WTC11 (cell line): Measurements from ENCODE around the gene OGT. TPM values are rescaled to one million over a fixed set of nuclear protein-coding genes. Genes with fewer than 3 reads are reported as not detected.
"Not testable (repeated sequence)": the region's sequence is repeated elsewhere in the genome, so short reads cannot be mapped to it uniquely, and the experiment has no call there.

ENCODE experiments used
- ATAC-seq: fragments of 200-7000 bp; cut with Tn5 transposase; 2 replicates; pipeline ENCODE4 v1.10.0; 2021; ENCODE audit warnings: mild to moderate bottlenecking, moderate library complexity
- CTCF ChIA-PET: fragments of 300-600 bp; sonication (Branson Sonifier 250); formaldehyde crosslinking; loops from one replicate; lab custom pipeline; 2021; ENCODE audit warnings: antibody characterized with exemption; lab: Charles Lee
- POLR2A ChIA-PET: fragments of 350-600 bp; sonication (Branson Sonifier 250); formaldehyde crosslinking; loops from one replicate; lab custom pipeline; 2021; ENCODE audit warnings: antibody characterized with exemption; lab: Charles Lee
- DNase-seq: peaks from one replicate; pipeline ENCODE4 v3.0.0; 2021; ENCODE audit warnings: low spot score
- H3K27ac Mint-ChIP-seq: 2 replicates; pipeline ENCODE4 v1.8.0; 2021; ENCODE audit warnings: mixed read lengths
- H3K27me3 Mint-ChIP-seq: 2 replicates; pipeline ENCODE4 v1.8.0; 2021; ENCODE audit warnings: low read depth, mild to moderate bottlenecking, moderate library complexity, mixed read lengths
- H3K36me3 Mint-ChIP-seq: 2 replicates; pipeline ENCODE4 v1.8.0; 2021; ENCODE audit warnings: mixed read lengths
- H3K4me1 Mint-ChIP-seq: 2 replicates; pipeline ENCODE4 v1.8.0; 2022; ENCODE audit warnings: mixed read lengths
- H3K4me3 Mint-ChIP-seq: 2 replicates; pipeline ENCODE4 v1.8.0; 2021; ENCODE audit warnings: mild to moderate bottlenecking, moderate library complexity, mixed read lengths
- H3K9me3 Mint-ChIP-seq: 2 replicates; pipeline ENCODE4 v1.8.0; 2021; ENCODE audit warnings: mixed read lengths
- AFF4 ChIP-seq: sonication (generic); formaldehyde crosslinking; IDR thresholded peaks from 2 replicates; pipeline ENCODE4 v1.8.1; 2023; ENCODE audit warnings: mild to moderate bottlenecking, missing genetic modification reagents, borderline replicate concordance
- ATF1 ChIP-seq: sonication (generic); formaldehyde crosslinking; IDR thresholded peaks from 2 replicates; pipeline ENCODE4 v1.8.1; 2023; ENCODE audit warnings: mild to moderate bottlenecking, moderate library complexity, missing genetic modification reagents
- ATF2 ChIP-seq: sonication (generic); formaldehyde crosslinking; IDR thresholded peaks from 2 replicates; pipeline ENCODE4 v1.8.1; 2022; ENCODE audit warnings: low read depth, missing genetic modification reagents, borderline replicate concordance
- ETV6 ChIP-seq: sonication (generic); formaldehyde crosslinking; IDR thresholded peaks from 2 replicates; pipeline ENCODE4 v1.8.1; 2022; ENCODE audit warnings: mild to moderate bottlenecking, missing genetic modification reagents
- JAZF1 ChIP-seq: fragments of 250-450 bp; sonication (Bioruptor Pico); IDR thresholded peaks from 2 replicates; pipeline ENCODE4 v1.9.0; 2021; ENCODE audit warnings: moderate library complexity, mild to moderate bottlenecking, inconsistent platforms
- NFE2L1 ChIP-seq: sonication (generic); formaldehyde crosslinking; IDR thresholded peaks from 2 replicates; pipeline ENCODE4 v1.8.1; 2023; ENCODE audit warnings: missing genetic modification reagents
- NFYB ChIP-seq: sonication (generic); formaldehyde crosslinking; conservative IDR thresholded peaks from 2 replicates; pipeline ENCODE4 v1.8.0; 2022; ENCODE audit warnings: low read depth, missing genetic modification reagents
- RELA ChIP-seq: sonication (generic); formaldehyde crosslinking; IDR thresholded peaks from 2 replicates; pipeline ENCODE4 v1.8.1; 2022; ENCODE audit warnings: missing genetic modification reagents, mild to moderate bottlenecking, borderline replicate concordance
- STAT6 ChIP-seq: sonication (generic); formaldehyde crosslinking; conservative IDR thresholded peaks from 2 replicates; pipeline ENCODE4 v1.8.1; 2023; ENCODE audit warnings: mild to moderate bottlenecking, low read depth, missing genetic modification reagents, moderate library complexity
- ZNF281 ChIP-seq: sonication (generic); formaldehyde crosslinking; IDR thresholded peaks from 2 replicates; pipeline ENCODE4 v1.8.0; 2023; ENCODE audit warnings: mild to moderate bottlenecking, missing genetic modification reagents
- ZNF423 ChIP-seq: fragments of 250-450 bp; sonication (Bioruptor Pico); IDR thresholded peaks from 2 replicates; pipeline ENCODE4 v2.1.2; 2022; ENCODE audit warnings: mild to moderate bottlenecking, moderate library complexity
- ZNF512 ChIP-seq: sonication (generic); formaldehyde crosslinking; IDR thresholded peaks from 2 replicates; pipeline ENCODE4 v1.8.1; 2022; ENCODE audit warnings: missing genetic modification reagents, borderline replicate concordance
- ZNF671 ChIP-seq: fragments of 250-450 bp; sonication (Bioruptor Pico); IDR thresholded peaks from 2 replicates; pipeline ENCODE4 v1.8.0; 2021; ENCODE audit warnings: mild to moderate bottlenecking
- total RNA-seq: library from RNA; stranded (reverse); gene quantifications from 3 replicates; pipeline ENCODE4 v1.2.3, GENCODE V29; 2021
- TF ChIP-seq, protein P1 (sequence below): fragments of 250-450 bp; sonication (Bioruptor Pico); IDR thresholded peaks from 2 replicates; pipeline ENCODE4 v1.9.0; 2021; ENCODE audit warnings: mild to moderate bottlenecking
- TF ChIP-seq, protein P2 (sequence below): fragments of 250-450 bp; sonication (Bioruptor Pico); IDR thresholded peaks from 2 replicates; pipeline ENCODE4 v1.9.0; 2021; ENCODE audit warnings: moderate library complexity, mild to moderate bottlenecking, inconsistent platforms, borderline replicate concordance
- TF ChIP-seq, protein P3 (sequence below): fragments of 200-600 bp; IDR thresholded peaks from 2 replicates; pipeline ENCODE4 v1.8.0; 2022; ENCODE audit warnings: antibody characterized with exemption

The OGT gene
- total RNA-seq, 1 experiment from 2014 or later, result 126 TPM

GRCh38 chrX:71558920-71559319 lies 26.0 kb downstream of the OGT start:
- no peak for ATAC-seq
- Mint-ChIP-seq H3K4me3 (no peak overlapping the region), H3K9me3 (no peaks in the 10 kb centered on the region), H3K36me3 (peaks cover 71% of the 10 kb centered on the region), H3K27ac (no peak overlapping the region), H3K4me1 (no peaks in the 10 kb centered on the region)
- POLR2A ChIA-PET, result no interaction called here
- TF ChIP-seq JAZF1 (CRISPR knock-in tag) (no peak), ETV6 (CRISPR knock-in tag) (no peak), ATF2 (CRISPR knock-in tag) (no peak), AFF4 (CRISPR knock-in tag) (no peak), ZNF671 (CRISPR knock-in tag) (no peak), NFE2L1 (CRISPR knock-in tag) (no peak), ZNF512 (no peak)
- TF ChIP-seq, protein P1, sequence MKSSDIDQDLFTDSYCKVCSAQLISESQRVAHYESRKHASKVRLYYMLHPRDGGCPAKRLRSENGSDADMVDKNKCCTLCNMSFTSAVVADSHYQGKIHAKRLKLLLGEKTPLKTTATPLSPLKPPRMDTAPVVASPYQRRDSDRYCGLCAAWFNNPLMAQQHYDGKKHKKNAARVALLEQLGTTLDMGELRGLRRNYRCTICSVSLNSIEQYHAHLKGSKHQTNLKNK (CRISPR knock-in tag), result no peak
- TF ChIP-seq, protein P2, sequence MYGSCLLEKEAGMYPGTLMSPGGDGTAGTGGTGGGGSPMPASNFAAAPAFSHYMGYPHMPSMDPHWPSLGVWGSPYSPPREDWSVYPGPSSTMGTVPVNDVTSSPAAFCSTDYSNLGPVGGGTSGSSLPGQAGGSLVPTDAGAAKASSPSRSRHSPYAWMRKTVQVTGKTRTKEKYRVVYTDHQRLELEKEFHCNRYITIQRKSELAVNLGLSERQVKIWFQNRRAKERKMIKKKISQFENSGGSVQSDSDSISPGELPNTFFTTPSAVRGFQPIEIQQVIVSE (CRISPR knock-in tag), result no peak
- TF ChIP-seq, protein P3, sequence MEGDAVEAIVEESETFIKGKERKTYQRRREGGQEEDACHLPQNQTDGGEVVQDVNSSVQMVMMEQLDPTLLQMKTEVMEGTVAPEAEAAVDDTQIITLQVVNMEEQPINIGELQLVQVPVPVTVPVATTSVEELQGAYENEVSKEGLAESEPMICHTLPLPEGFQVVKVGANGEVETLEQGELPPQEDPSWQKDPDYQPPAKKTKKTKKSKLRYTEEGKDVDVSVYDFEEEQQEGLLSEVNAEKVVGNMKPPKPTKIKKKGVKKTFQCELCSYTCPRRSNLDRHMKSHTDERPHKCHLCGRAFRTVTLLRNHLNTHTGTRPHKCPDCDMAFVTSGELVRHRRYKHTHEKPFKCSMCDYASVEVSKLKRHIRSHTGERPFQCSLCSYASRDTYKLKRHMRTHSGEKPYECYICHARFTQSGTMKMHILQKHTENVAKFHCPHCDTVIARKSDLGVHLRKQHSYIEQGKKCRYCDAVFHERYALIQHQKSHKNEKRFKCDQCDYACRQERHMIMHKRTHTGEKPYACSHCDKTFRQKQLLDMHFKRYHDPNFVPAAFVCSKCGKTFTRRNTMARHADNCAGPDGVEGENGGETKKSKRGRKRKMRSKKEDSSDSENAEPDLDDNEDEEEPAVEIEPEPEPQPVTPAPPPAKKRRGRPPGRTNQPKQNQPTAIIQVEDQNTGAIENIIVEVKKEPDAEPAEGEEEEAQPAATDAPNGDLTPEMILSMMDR, result no peak
- TF ChIP-seq, all 79 proteins: peak for 0
- DNase-seq, result no peak
- CTCF ChIA-PET, result interaction anchor here (0.6 to 0.7 kb wide), 2 partner anchors 9 to 94 kb away, joined by 3 read pairs; no protein-coding TSS in a partner anchor
- H3K27me3 Mint-ChIP-seq, result no peaks in the 10 kb centered on the region

DNA sequence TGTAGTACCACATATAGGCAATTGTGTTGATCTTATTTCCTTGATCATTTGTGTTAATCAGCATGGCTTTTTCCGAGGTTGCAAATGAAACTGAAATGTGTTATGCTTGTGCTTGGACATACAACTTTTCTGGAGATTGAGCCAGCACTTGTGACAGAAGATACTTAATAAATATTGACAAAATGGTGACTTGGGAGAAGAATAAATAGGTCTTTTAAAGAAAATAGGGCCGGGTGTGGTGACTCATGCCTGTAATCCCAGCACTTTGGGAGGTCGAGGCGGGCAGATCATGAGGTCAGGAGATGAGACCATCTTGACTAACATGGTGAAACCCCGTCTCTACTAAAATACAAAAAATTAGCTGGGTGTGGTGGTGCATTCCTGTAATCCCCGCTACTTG lies 26.9 kb downstream of the OGT start:
- H3K27ac Mint-ChIP-seq, ATAC-seq, H3K4me1 Mint-ChIP-seq, DNase-seq, H3K9me3 Mint-ChIP-seq, POLR2A ChIA-PET, H3K4me3 Mint-ChIP-seq, H3K27me3 Mint-ChIP-seq, CTCF ChIA-PET: not testable (repeated sequence)
- peaks cover 79% of the 10 kb centered on the region for H3K36me3 Mint-ChIP-seq

GRCh38 chrX:71563921-71564320 lies 31.0 kb downstream of the OGT start:
- POLR2A ChIA-PET, result no interaction called here
- CTCF ChIA-PET, result interaction anchor here (1.3 kb wide), 1 partner anchor 15 kb away, joined by 5 read pairs; no protein-coding TSS in a partner anchor
- Mint-ChIP-seq H3K9me3 (no peaks in the 10 kb centered on the region), H3K27me3 (no peaks in the 10 kb centered on the region), H3K27ac (no peak overlapping the region), H3K4me3 (no peak overlapping the region), H3K4me1 (no peaks in the 10 kb centered on the region), H3K36me3 (peaks cover 82% of the 10 kb centered on the region)
- DNase-seq (no peak), ATAC-seq (no peak)
- TF ChIP-seq ATF1, result no peak
- TF ChIP-seq RELA, result no peak
- no peak for TF ChIP-seq ZNF281 (CRISPR knock-in tag)
- no peak for TF ChIP-seq ETV6 (CRISPR knock-in tag)
- no peak for TF ChIP-seq ZNF423 (CRISPR knock-in tag)
- no peak for TF ChIP-seq NFYB (CRISPR knock-in tag)
- no peak for TF ChIP-seq STAT6
- TF ChIP-seq JAZF1 (CRISPR knock-in tag), result no peak
